Gastroesophageal sphincter (tissue), 4 donors: ENCODE results near the gene KCNB1. TPM values are rescaled to one million over a fixed set of nuclear protein-coding genes. Genes with fewer than 3 reads are reported as not detected.

Source experiments
- ATAC-seq: fragments of 150-250 bp; one replicate; pipeline ENCODE4 v1.9.1; 2016; ENCODE audit warnings: mild to moderate bottlenecking, moderate library complexity
- H3K27ac ChIP-seq, 4 donors: fragments of 200-600 bp; sonication (generic) in 3 of 4; 1 replicate in 3 of 4; 2 replicates in 1 of 4; pipeline ENCODE4 v1.5.1; 2016 to 2019
- H3K27me3 ChIP-seq: fragments of 200-600 bp; sonication (generic); one replicate; pipeline ENCODE4 v1.5.1; 2019
- H3K36me3 ChIP-seq, 2 donors: fragments of 200-600 bp; sonication (generic); one replicate each; pipeline ENCODE4 v1.5.1; 2019; ENCODE audit warnings: control low read depth in 1 of 2
- H3K4me1 ChIP-seq, 3 donors: fragments of 200-600 bp; sonication (generic); 1 replicate in 2 of 3; 2 replicates in 1 of 3; pipeline ENCODE4 v1.5.1; 2016 to 2019; ENCODE audit warnings: control low read depth in 2 of 3
- H3K4me3 ChIP-seq, 2 donors: fragments of 200-600 bp; sonication (generic); one replicate each; pipeline ENCODE4 v1.5.1; 2019; ENCODE audit warnings: mild to moderate bottlenecking in 1 of 2, moderate library complexity in 1 of 2
- H3K9me3 ChIP-seq, 3 donors: fragments of 200-600 bp; sonication (generic); one replicate each; pipeline ENCODE4 v1.5.1; 2017 to 2019; ENCODE audit warnings: control low read depth in 2 of 3
- CTCF ChIP-seq, 4 experiments: fragments of 200-600 bp in 2 of 4; fragments of 450-650 bp in 2 of 4; sonication (generic) in 1 of 4; IDR thresholded peaks; one replicate each; pipeline ENCODE4 v1.5.1; 2017 to 2019; ENCODE audit warnings: antibody characterized with exemption in 4 of 4, mild to moderate bottlenecking in 2 of 4, moderate library complexity in 2 of 4
- EP300 ChIP-seq: sonication (generic); formaldehyde crosslinking; IDR thresholded peaks from one replicate; pipeline ENCODE4 v1.6.1; 2017; ENCODE audit warnings: antibody characterized with exemption, mild to moderate bottlenecking
- POLR2A ChIP-seq, 2 donors: fragments of 450-650 bp; IDR thresholded peaks; one replicate each; pipeline ENCODE4 v1.6.1; 2017; ENCODE audit warnings: antibody characterized with exemption in 2 of 2, mild to moderate bottlenecking in 2 of 2, moderate library complexity in 1 of 2
- POLR2AphosphoS5 ChIP-seq: sonication (generic); formaldehyde crosslinking; IDR thresholded peaks from one replicate; pipeline ENCODE4 v1.6.1; 2017; ENCODE audit warnings: antibody characterized with exemption
- WGBS, 2 donors: methylation state at CpG; one replicate each; pipeline ENCODE4 v1.1.5; 2018; ENCODE audit warnings: low coverage in 1 of 2; 5-methylcytosine and 5-hydroxymethylcytosine counted together
- total RNA-seq, 4 donors: library from RNA; depleted of rRNA; stranded (reverse); fragments of >200 nt; gene quantifications; one replicate each; pipeline ENCODE4 v1.1.0, GENCODE V29; 2016

KCNB1 gene
- total RNA-seq, 4 donors from 2014 or later = 26.3 to 44.1 (median 38.0) TPM

DNA sequence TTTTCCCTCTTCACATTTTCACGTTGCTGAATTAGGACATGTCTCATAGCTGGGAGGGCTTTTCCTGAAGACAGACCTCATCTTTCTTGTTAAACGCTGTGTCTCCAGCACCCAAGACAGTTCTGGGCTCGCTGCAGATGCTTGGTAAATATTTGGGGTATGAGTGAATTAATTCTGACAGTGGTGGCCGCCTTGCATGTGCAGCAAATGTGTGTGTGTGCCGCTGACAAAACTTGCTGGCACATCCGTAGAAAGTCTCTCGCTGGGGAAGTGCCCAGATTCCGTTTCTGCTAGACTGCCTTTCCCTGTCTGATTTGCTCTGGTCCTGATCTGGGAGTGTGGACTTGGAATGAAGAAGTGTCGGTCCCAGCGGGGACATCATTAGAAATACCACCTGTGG is 156.4 kb downstream of the KCNB1 start:
- H3K9me3 ChIP-seq = no peaks in the 10 kb centered on the region
- H3K4me3 ChIP-seq = no peak overlapping the region
- H3K36me3 ChIP-seq = no peaks in the 10 kb centered on the region
- peak; percentile 57 for ATAC-seq
- peaks cover 0 to 34% (median 5%) of the 10 kb centered on the region in 3 donors for H3K4me1 ChIP-seq
- peaks cover under 1% of the 10 kb centered on the region for H3K27me3 ChIP-seq
- WGBS, 2 donors = 2 to 13% methylated on average over 7 to 8 of the region's 10 CpGs
- TF ChIP-seq CTCF (IDR thresholded peaks at IDR 0.05) = no peak
- TF ChIP-seq EP300 = no peak
- no peak for TF ChIP-seq POLR2AphosphoS5
- no peak for TF ChIP-seq POLR2A (IDR thresholded peaks at IDR 0.05)
- H3K27ac ChIP-seq = peak overlapping the region in 3 of 4 donors; percentile 50 to 70 (median 58)

GRCh38 chr20:49324306-49324705 is 158.2 kb downstream of the KCNB1 start:
- Histone ChIP-seq H3K27ac (peak overlapping the region in 3 of 4 donors; percentile 43 to 57 (median 55)), H3K4me1 (peaks cover 0 to 37% (median 6%) of the 10 kb centered on the region in 3 donors), H3K27me3 (peaks cover 18% of the 10 kb centered on the region), H3K9me3 (no peaks in the 10 kb centered on the region), H3K36me3 (no peaks in the 10 kb centered on the region), H3K4me3 (no peak overlapping the region)
- 90 to 98% methylated on average over 4 to 5 of the region's 5 CpGs for WGBS, 2 donors
- no peak for TF ChIP-seq CTCF (IDR thresholded peaks at IDR 0.05)
- TF ChIP-seq POLR2A (IDR thresholded peaks at IDR 0.05) = no peak
- TF ChIP-seq POLR2AphosphoS5 = no peak
- no peak for TF ChIP-seq EP300
- no peak for ATAC-seq

DNA sequence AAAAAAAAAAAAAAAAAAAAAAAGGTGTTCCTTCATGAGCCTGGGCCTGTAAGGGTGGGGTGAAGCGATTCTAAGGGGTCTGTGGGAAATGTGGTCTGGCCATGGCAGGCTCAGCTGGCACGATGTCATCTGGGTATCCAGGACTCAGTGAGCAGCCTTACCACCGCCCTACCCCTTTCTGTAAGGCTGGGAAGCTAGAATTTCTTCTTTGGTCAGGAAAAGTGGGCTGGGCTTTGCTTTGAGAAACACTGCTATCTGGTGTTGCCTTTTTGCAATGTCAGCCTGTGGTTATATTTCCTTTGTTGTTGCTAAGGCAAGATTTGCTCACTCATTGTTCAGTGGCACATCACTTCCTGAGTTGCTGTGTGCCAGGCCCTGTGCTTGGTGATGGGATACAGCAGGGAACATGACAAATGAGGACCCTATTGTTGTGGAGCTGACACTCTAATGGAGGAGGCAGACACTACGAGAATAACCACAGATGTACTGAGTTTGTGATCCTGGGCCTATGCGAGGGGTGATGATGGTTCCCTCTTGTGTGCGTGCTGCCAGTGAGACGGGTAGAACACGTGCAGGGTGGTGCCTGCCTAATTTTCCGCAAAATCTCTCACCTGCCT is 158.7 kb downstream of the KCNB1 start:
- Histone ChIP-seq H3K4me3 (no peak overlapping the region), H3K36me3 (no peaks in the 10 kb centered on the region), H3K27me3 (peaks cover 23% of the 10 kb centered on the region), H3K9me3 (no peaks in the 10 kb centered on the region), H3K4me1 (peaks cover 0 to 43% (median 12%) of the 10 kb centered on the region in 3 donors), H3K27ac (peak overlapping the region in 3 of 4 donors; percentile 43 to 57 (median 55))
- no peak for ATAC-seq
- WGBS, 2 donors = 48 to 56% methylated on average over 7 to 8 of the region's 9 CpGs
- TF ChIP-seq POLR2A (IDR thresholded peaks at IDR 0.05) (no peak), EP300 (no peak), CTCF (IDR thresholded peaks at IDR 0.05) (peak in 3 of 4 experiments; percentile 33 to 45 (median 43))

DNA sequence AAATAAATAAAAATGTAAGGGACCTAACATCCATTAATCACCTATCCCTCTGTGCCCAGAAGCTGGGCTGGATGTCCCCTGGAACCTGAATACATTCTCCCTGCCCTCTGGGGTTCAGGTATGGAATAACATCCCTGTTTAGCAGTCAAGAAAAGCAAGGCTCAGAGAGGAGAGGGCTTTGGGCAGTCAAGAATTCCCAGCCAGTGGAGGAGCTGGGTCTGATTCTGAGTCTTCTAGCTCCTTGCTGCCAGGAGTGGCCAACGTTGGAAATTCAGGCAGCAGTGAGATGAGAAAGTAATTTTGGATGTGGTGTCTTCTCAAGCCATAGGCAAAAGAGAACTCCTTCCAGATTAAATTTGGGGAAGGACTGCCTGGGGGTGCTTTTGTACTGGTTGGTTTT is 162.0 kb downstream of the KCNB1 start:
- Histone ChIP-seq H3K27me3 (peaks cover 46% of the 10 kb centered on the region), H3K27ac (no peak overlapping the region), H3K36me3 (no peaks in the 10 kb centered on the region), H3K4me1 (peaks cover 2 to 37% (median 13%) of the 10 kb centered on the region in 3 donors), H3K9me3 (no peaks in the 10 kb centered on the region), H3K4me3 (no peak overlapping the region)
- TF ChIP-seq POLR2AphosphoS5 (no peak), CTCF (IDR thresholded peaks at IDR 0.05) (peak in 1 of 4 experiments; percentile 31), EP300 (no peak)
- WGBS, 2 donors = 17% methylated on average over 1 of the region's 1 CpG; no CpG with 5 or more reads in 1 of the 2 donors
- ATAC-seq = no peak

DNA sequence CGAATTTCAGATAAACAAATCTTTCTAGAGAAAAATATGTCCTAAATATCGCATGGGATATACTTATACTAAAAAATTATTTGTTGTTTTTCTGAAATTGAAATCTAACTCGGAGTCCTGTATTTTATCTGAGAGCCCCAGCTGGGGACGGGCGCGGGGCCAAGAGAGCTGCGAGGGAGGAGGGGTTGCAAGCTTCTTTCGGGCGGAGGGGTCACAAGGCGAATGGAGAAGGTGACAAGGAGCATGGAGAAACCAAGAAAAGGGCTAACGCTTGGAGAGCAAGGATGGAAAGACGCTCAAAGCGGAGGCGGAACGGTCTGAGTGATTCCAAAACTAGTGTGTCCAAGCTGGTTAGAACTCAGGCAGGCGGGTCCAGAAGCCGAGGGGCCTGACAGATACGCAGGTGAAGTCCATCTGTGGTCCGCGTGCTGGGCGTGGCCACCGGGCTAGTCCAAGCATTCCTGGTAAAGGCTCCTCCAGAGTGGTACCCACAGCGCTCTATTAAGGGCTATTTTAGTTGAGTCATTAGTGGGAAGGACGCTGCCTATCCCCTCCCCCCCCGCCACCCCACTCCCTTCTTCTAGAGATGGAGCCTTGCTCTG is 163.2 kb downstream of the KCNB1 start:
- TF ChIP-seq POLR2A (IDR thresholded peaks at IDR 0.05) (no peak), CTCF (IDR thresholded peaks at IDR 0.05) (no peak), POLR2AphosphoS5 (no peak), EP300 (no peak)
- no peak for ATAC-seq
- Histone ChIP-seq H3K27ac (no peak overlapping the region), H3K4me3 (peak overlapping the region in 1 of 2 donors; percentile 46), H3K4me1 (peaks cover 2 to 27% (median 13%) of the 10 kb centered on the region in 3 donors), H3K36me3 (no peaks in the 10 kb centered on the region), H3K9me3 (no peaks in the 10 kb centered on the region), H3K27me3 (peaks cover 46% of the 10 kb centered on the region)
- 4 to 18% methylated on average over 15 to 21 of the region's 25 CpGs for WGBS, 2 donors
